ENCODE measurements around the gene KMT2C.
A peak's percentile ranks its signal among the peaks of the same experiment; 100 is the strongest.
"Not testable (repeated sequence)": the region's sequence is repeated elsewhere in the genome, so short reads cannot be mapped to it uniquely, and the experiment has no call there.

KMT2C gene

GRCh38 chr7:152424348-152425108 lies 11.3 kb downstream of the KMT2C start:
- Histone ChIP-seq H3K9ac (ENCODE audit: low read length) (no peak overlapping the region), H3K9me3 (ENCODE audit: control insufficient read depth, low read length) (peaks cover 15% of the 10 kb centered on the region), H3K36me3 (ENCODE audit: control insufficient read depth in 1 of 2, insufficient read depth in 2 of 2, low read depth in 1 of 2, low read length in 2 of 2) (no peaks in the 10 kb centered on the region), H3K18ac (ENCODE audit: low read depth in 1 of 2, low read length in 2 of 2) (no peak overlapping the region), H3K14ac (ENCODE audit: low read length in 2 of 2) (no peak overlapping the region), H3K4ac (ENCODE audit: low read depth in 1 of 2, low read length in 2 of 2) (no peak overlapping the region), H3K4me1 (ENCODE audit: control insufficient read depth, insufficient read depth, low read depth, low read length) (peaks cover 1% of the 10 kb centered on the region), H3K27ac (ENCODE audit: low read length, poor library complexity, severe bottlenecking) (no peak overlapping the region), H3K23ac (ENCODE audit: low read length in 2 of 2) (no peak overlapping the region), H2AFZ (ENCODE audit: low read depth, low read length) (no peak overlapping the region), H2BK15ac (ENCODE audit: low read depth, poor library complexity, severe bottlenecking) (no peak overlapping the region), H4K91ac (ENCODE audit: low read length) (no peak overlapping the region), H4K8ac (ENCODE audit: low read length) (no peak overlapping the region), H3K27me3 (ENCODE audit: control insufficient read depth in 1 of 2, insufficient read depth in 1 of 2, low read length in 2 of 2) (no peaks in the 10 kb centered on the region), H2BK5ac (ENCODE audit: low read depth, low read length, poor library complexity, severe bottlenecking) (no peak overlapping the region), H2BK120ac (ENCODE audit: low read depth, low read length) (no peak overlapping the region), H3K4me2 (ENCODE audit: low read length, poor library complexity, severe bottlenecking) (no peak overlapping the region), H3K4me3 (ENCODE audit: insufficient read depth in 1 of 2, low read depth in 1 of 2, low read length in 2 of 2) (no peak overlapping the region), H3K79me1 (replicated peaks; ENCODE audit: low read length, poor library complexity, severe bottlenecking) (no peaks in the 10 kb centered on the region), H2BK12ac (ENCODE audit: low read length in 2 of 2) (no peak overlapping the region), H2AK5ac (ENCODE audit: low read length, severe bottlenecking) (no peak overlapping the region)
- DNase-seq, result peak; percentile 57
- WGBS, result 94% methylated on average over 5 of the region's 8 CpGs

DNA sequence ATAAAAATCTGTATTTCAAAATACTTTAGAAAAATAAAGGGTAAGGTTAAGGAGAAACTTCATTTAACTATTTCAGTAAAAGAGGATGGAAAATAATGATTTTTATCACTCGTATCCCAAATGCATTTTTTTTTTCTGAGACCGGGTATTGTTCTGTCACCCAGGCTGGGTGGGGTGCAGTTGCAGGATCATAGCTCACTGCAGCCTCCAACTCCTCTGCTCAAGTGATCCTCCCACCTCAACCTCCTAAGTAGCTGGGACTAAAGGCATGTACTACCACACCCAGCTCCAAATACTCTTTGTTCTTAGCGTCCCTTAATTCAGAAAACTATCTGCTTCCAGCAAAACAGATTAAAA lies 11.8 kb downstream of the KMT2C start:
- no peak overlapping the region for H4K91ac ChIP-seq (ENCODE audit: low read length)
- no peak overlapping the region for H3K4me3 ChIP-seq (ENCODE audit: insufficient read depth in 1 of 2, low read depth in 1 of 2, low read length in 2 of 2)
- no peak overlapping the region for H3K4me2 ChIP-seq (ENCODE audit: low read length, poor library complexity, severe bottlenecking)
- H3K27ac ChIP-seq (ENCODE audit: low read length, poor library complexity, severe bottlenecking), result no peak overlapping the region
- H3K9me3 ChIP-seq (ENCODE audit: control insufficient read depth, low read length), result peaks cover 15% of the 10 kb centered on the region
- H3K4me1 ChIP-seq (ENCODE audit: control insufficient read depth, insufficient read depth, low read depth, low read length), result peaks cover 1% of the 10 kb centered on the region
- H3K4ac ChIP-seq (ENCODE audit: low read depth in 1 of 2, low read length in 2 of 2), result no peak overlapping the region
- H3K14ac ChIP-seq (ENCODE audit: low read length in 2 of 2), result no peak overlapping the region
- no peaks in the 10 kb centered on the region for H3K36me3 ChIP-seq (ENCODE audit: control insufficient read depth in 1 of 2, insufficient read depth in 2 of 2, low read depth in 1 of 2, low read length in 2 of 2)
- H3K27me3 ChIP-seq (ENCODE audit: control insufficient read depth in 1 of 2, insufficient read depth in 1 of 2, low read length in 2 of 2), result no peaks in the 10 kb centered on the region
- H2BK120ac ChIP-seq (ENCODE audit: low read depth, low read length), result no peak overlapping the region
- H3K23ac ChIP-seq (ENCODE audit: low read length in 2 of 2), result no peak overlapping the region
- no peaks in the 10 kb centered on the region for H3K79me1 ChIP-seq (replicated peaks; ENCODE audit: low read length, poor library complexity, severe bottlenecking)
- no peak for DNase-seq
- H2AK5ac ChIP-seq (ENCODE audit: low read length, severe bottlenecking), result no peak overlapping the region
- over 99% methylated on average over 3 of the region's 3 CpGs for WGBS
- no peak overlapping the region for H2BK12ac ChIP-seq (ENCODE audit: low read length in 2 of 2)
- no peak overlapping the region for H2BK15ac ChIP-seq (ENCODE audit: low read depth, poor library complexity, severe bottlenecking)
- H2AFZ ChIP-seq (ENCODE audit: low read depth, low read length), result no peak overlapping the region
- H3K9ac ChIP-seq (ENCODE audit: low read length), result no peak overlapping the region
- H4K8ac ChIP-seq (ENCODE audit: low read length), result no peak overlapping the region
- no peak overlapping the region for H3K18ac ChIP-seq (ENCODE audit: low read depth in 1 of 2, low read length in 2 of 2)
- H2BK5ac ChIP-seq (ENCODE audit: low read depth, low read length, poor library complexity, severe bottlenecking), result no peak overlapping the region

DNA sequence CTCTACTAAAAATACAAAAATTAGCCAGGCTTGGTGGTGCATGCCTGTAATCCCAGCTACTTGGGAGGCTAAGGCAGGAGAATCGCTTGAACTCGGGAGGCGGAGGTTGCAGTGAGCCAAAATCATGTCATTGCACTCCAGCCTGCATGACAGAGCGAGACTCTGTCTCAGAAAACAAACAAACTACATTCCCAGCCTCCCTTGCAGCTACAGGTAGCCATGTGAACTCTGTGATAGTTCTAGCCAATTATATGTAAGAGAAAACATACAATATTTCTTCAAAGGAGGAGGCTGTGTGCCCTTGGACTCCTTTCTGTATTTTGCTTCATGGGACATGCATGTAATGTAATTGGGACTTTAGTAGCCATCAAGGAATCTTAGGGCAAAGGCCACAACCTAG lies 12.6 kb downstream of the KMT2C start:
- H3K9ac ChIP-seq (ENCODE audit: low read length); H2AFZ ChIP-seq (ENCODE audit: low read depth, low read length); H3K4me1 ChIP-seq (ENCODE audit: control insufficient read depth, insufficient read depth, low read depth, low read length); H3K18ac ChIP-seq (ENCODE audit: low read depth in 1 of 2, low read length in 2 of 2); H3K79me1 ChIP-seq (replicated peaks; ENCODE audit: low read length, poor library complexity, severe bottlenecking); H3K4me3 ChIP-seq (ENCODE audit: insufficient read depth in 1 of 2, low read depth in 1 of 2, low read length in 2 of 2); H3K4ac ChIP-seq (ENCODE audit: low read depth in 1 of 2, low read length in 2 of 2); H3K4me2 ChIP-seq (ENCODE audit: low read length, poor library complexity, severe bottlenecking); H2AK5ac ChIP-seq (ENCODE audit: low read length, severe bottlenecking); H3K27me3 ChIP-seq (ENCODE audit: control insufficient read depth in 1 of 2, insufficient read depth in 1 of 2, low read length in 2 of 2); H3K27ac ChIP-seq (ENCODE audit: low read length, poor library complexity, severe bottlenecking); DNase-seq; H4K8ac ChIP-seq (ENCODE audit: low read length); H3K36me3 ChIP-seq (ENCODE audit: control insufficient read depth in 1 of 2, insufficient read depth in 2 of 2, low read depth in 1 of 2, low read length in 2 of 2); H4K91ac ChIP-seq (ENCODE audit: low read length); H3K14ac ChIP-seq (ENCODE audit: low read length in 2 of 2); H2BK120ac ChIP-seq (ENCODE audit: low read depth, low read length); H2BK15ac ChIP-seq (ENCODE audit: low read depth, poor library complexity, severe bottlenecking); H2BK12ac ChIP-seq (ENCODE audit: low read length in 2 of 2); H3K23ac ChIP-seq (ENCODE audit: low read length in 2 of 2); H2BK5ac ChIP-seq (ENCODE audit: low read depth, low read length, poor library complexity, severe bottlenecking): not testable (repeated sequence)
- 95% methylated on average over 4 of the region's 4 CpGs for WGBS
- peaks cover 15% of the 10 kb centered on the region for H3K9me3 ChIP-seq (ENCODE audit: control insufficient read depth, low read length)

GRCh38 chr7:152420950-152421349 lies 14.9 kb downstream of the KMT2C start:
- not testable (repeated sequence) for H3K4ac ChIP-seq (ENCODE audit: low read depth in 1 of 2, low read length in 2 of 2); H3K79me1 ChIP-seq (replicated peaks; ENCODE audit: low read length, poor library complexity, severe bottlenecking)

More at GRCh38 chr7:152420950-152421349, 14.9 kb downstream of the KMT2C start:
- not testable (repeated sequence) for H3K14ac ChIP-seq (ENCODE audit: low read length in 2 of 2); H2AK5ac ChIP-seq (ENCODE audit: low read length, severe bottlenecking); H2BK5ac ChIP-seq (ENCODE audit: low read depth, low read length, poor library complexity, severe bottlenecking); H3K36me3 ChIP-seq (ENCODE audit: control insufficient read depth in 1 of 2, insufficient read depth in 2 of 2, low read depth in 1 of 2, low read length in 2 of 2); H4K8ac ChIP-seq (ENCODE audit: low read length); H3K4me1 ChIP-seq (ENCODE audit: control insufficient read depth, insufficient read depth, low read depth, low read length); H2BK120ac ChIP-seq (ENCODE audit: low read depth, low read length); H3K9ac ChIP-seq (ENCODE audit: low read length); H3K27me3 ChIP-seq (ENCODE audit: control insufficient read depth in 1 of 2, insufficient read depth in 1 of 2, low read length in 2 of 2); H2BK12ac ChIP-seq (ENCODE audit: low read length in 2 of 2); DNase-seq; H2BK15ac ChIP-seq (ENCODE audit: low read depth, poor library complexity, severe bottlenecking); H3K4me2 ChIP-seq (ENCODE audit: low read length, poor library complexity, severe bottlenecking); H4K91ac ChIP-seq (ENCODE audit: low read length); H3K27ac ChIP-seq (ENCODE audit: low read length, poor library complexity, severe bottlenecking); H3K23ac ChIP-seq (ENCODE audit: low read length in 2 of 2); H2AFZ ChIP-seq (ENCODE audit: low read depth, low read length); H3K4me3 ChIP-seq (ENCODE audit: insufficient read depth in 1 of 2, low read depth in 1 of 2, low read length in 2 of 2); H3K18ac ChIP-seq (ENCODE audit: low read depth in 1 of 2, low read length in 2 of 2)
- peaks cover 15% of the 10 kb centered on the region for H3K9me3 ChIP-seq (ENCODE audit: control insufficient read depth, low read length)

Data from mesenchymal stem cell (in vitro differentiated cells and primary cell).